Dedifferentiated amniotic fluid mesenchymal stem cell (primary cell): ENCODE results near the gene CNOT2.

Experiments used
- DNase-seq: peaks from one replicate; pipeline ENCODE4 v3.0.0-alpha.2; 2016; ENCODE audit errors: extremely low spot score

Gene CNOT2

DNA sequence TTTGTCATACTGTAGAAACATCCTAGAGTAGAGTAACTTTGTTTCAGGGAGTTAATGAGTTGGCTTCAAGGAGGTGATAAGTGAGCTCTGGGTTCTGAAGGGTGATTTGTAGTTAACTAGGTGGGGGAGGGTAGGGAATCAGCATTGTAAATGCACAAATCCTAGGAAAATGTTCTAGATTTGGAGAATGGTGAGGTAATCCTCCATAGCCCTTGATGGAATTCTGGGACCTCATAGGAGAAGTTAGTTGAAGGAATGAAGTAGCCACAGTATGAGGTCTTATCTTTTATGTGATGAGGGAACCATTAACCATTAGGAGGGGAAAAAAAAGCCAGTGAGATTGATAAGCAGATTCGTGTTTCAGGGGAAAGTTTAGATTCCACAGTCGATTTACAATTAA, 8.0 kb downstream of the CNOT2 start:
- no peak for DNase-seq

DNA sequence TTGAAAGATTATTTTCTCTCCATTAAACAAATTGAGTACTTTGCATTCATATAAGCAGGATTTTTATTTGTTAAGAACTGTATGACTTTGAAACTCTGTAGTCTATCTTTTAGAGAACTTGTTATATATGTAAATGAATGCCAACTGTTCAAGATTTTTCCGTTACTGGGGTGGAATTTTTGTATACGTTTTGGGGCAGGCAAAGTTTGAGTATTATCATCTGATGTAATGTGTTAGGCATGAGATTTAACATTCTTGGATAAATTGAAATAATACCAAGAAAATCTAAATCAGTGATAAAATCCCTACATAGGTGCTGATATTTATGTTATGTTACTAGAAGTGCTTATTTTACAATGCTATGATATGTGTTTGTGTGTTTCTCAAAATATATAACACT, 8.4 kb downstream of the CNOT2 start:
- DNase-seq = no peak

DNA sequence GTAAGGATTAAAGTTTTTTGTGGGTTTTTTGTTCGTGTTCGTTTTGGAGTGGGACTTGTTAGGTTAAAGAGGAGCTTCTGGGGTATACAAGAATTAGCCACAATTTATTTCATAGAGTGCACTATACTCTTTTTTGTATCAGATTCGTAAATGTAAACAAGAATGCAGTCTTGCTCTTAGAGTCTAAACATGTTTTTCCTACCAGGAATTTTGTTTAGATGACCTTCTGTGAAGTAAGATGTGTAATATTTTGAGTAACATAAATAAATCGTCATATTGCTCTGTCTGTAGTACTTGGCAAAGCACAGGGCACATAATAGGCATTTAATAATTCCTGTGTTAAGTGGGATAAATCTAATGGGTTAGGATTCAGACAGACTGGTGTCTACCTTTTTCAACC, 9.6 kb downstream of the CNOT2 start:
- no peak for DNase-seq

DNA sequence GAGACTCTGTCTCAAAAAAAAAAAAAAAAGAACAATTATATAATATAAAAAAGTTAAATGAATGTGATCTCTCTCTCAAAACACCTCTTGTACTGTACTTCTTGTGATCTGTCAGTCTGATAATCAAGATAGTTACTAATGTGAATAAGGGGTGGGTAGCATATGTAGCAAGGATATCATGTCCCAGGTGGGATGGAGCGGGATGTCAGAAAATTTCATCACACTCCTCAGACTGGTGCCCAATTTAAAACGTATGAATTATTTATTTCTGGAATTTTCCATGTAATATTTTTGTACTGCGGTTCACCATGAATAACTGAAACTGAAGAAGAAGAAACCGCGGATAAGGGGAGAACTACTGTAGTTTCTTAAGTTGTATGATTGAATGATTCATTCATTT, 11.0 kb downstream of the CNOT2 start:
- DNase-seq = no peak

DNA sequence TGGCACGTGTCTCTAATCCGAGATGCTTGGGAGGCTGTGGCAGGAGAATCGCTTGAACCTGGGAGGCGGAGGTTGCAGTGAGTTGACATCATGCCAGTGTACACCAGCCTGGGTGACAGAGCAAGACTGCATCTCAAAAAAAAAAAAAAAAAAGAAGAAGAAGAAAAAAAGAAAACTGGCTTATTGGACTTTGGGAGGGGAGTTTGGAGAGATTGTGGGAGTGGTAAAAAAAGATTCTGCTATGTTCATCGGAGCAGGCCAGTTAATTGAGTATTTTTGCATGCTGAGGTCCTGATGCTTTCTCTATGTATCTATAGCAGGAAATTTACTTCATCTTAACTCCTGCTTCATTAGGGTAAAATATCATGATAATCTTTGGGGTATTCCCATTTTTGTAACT, 11.6 kb downstream of the CNOT2 start:
- no peak for DNase-seq

DNA sequence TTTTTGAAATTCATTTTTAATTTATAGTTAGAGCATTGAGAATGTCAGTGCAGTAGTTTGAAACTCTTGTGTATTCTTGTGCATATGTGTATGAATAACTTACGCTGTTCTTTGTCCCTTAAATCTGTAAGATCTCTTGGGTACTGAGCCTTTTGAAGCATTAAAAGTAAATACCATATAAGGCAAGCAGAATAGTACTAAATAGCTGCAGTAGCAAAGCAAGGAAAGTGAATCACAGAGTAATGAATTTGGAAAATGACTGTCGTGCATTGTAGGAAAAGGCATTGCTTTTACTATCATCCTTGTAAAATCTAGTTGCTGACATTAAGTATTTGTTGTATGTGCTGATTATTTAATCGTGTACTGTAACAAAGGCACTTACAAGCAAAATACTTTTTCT, 12.1 kb downstream of the CNOT2 start:
- DNase-seq = no peak

DNA sequence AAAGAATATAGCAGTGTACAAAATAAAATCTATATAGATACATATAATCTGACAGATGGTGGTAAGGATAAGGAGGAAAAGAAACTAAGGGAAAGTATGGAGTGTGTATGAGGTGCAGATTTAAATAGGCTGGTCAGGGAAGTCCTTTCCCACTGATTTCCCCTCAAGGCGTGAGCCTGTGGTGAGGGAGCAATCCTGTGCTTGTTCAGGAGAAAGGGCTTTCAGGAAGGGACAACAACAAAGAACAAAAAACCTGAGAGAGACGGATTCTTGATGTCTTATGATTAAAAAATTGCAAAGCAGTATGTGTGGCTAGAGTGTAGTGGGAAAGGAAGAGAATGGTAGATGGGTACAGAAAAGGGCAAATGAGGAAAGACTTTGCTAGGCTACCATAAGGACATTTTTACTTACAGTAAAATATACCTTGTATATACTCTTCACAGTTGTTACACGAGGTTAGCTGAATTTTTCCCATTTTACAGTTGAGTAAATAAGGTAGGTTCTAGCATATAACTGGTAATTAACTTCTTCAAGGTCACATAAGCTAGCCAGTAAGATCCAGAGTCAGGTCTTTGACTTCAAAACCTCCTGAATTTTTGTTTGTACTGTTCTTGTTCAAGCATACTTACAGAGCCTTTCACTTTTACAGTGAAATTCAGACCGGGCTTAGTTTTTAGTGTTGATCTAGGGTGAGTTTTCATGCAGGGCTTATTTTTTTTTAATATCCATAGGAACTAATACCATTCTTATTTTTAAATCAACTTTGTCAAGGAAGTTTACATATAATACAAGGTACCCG, 15.6 kb downstream of the CNOT2 start:
- DNase-seq = no peak

DNA sequence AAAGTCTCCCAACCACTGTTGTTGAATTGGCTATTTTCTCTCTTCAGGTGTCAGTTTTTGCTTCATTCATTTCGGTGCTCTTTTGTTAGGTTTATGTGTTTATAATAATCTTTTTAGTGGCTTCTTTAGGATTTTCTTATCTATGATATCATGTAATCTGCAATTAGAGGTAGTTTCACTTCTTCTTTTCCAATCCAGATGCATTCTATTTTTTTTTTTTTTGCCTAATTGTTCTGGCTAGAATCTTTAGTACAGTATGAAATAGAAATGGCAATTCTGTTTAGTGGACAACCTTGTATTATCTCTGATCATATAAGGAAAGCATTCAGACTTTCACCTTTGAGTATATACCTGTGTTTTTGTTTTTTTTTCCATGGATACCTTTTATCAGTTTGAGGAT, 17.4 kb downstream of the CNOT2 start:
- DNase-seq = no peak

DNA sequence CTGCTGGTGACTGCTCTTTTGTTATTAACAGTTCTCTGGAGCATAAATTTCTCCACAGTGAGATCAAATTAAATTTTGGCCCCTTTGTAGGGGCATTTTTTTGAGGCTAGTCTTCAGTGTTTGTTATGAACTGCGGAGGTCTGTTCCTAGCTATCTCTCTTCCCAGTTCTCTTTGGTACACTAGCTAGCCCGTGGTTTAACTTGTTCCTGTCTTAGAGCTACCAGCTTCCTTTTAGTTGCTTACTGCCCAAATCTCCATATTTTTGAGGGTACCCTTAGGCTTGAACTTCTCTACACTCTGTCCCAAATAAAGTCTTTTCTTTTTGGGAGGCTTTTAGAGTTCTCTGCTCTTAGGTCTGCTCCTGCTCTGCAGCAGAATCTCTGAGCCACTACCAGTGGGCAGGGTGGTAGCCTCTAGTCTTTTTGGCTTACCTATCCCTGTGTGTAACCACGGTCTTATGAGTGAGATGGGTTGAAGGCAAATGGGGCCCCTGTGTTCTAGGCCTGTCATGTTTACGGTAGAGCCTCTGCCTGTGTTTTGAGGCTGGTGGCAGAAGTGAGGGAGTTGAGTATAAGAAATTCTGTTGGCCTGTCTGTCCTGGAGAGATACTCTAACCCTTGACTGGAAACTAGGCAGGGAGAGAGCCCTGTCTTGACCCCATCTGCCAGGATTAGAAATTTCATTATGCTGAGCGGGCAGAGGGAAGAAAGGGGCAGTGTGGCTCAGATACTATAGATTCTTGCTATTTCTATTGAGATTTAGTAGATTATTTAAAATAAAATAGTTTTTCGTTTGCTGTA, 21.0 kb downstream of the CNOT2 start:
- no peak for DNase-seq

DNA sequence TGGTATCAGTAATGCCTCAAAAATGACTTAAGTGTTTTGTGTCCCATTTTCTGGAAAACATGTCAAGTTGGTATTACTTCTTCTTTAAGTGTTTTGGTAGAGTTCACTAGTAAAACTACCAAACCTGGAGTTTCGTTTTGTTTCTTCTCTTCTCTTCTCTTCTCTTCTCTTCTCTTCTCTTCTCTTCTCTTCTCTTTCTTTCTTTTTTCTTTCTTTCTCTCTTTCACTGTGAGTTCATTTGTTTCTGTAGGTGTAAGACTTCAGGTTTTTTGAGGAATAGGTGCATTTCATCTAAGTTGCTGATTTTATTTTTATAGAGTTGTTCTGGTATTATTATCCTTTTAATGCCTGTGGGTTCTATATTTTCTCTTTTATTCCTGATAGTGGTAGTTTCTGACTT, 21.9 kb downstream of the CNOT2 start:
- DNase-seq = no peak

DNA sequence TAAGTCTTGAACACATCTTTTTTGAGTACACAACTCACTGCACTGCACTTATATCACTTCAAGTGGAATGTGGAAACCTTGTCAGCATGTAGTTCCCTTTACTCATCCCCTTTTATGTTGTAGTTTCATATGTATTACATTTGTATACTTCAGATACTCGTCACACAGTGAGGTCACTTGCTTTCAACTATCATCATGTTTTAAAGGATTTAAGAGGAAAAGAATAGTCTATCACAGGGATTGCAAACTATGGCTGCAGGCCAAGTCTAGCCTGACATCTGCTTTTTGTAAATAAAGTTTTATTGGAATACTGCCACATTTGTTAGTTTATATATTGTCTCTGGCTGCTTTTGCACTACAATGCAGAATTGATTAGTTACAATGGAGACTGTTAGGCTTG, 24.3 kb downstream of the CNOT2 start:
- no peak for DNase-seq

DNA sequence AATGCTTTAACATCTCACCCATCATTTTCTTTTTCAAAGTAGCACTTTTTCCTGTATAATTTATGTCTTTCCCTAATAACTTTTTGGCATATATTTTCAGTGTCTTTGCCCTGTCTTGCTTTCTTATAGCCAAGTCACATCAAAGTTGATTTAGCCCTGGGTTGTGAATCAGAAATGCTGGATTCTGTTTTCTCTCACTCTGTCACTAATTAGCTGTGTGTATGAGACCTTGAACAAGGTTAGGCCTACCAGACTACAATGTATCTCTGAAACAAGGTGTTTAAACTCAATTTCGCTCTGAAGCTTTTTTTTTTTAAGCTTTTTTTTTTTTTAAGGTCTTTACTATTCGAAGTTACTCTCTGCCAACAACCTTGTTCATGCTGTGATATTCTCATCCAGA, 25.7 kb downstream of the CNOT2 start:
- no peak for DNase-seq

DNA sequence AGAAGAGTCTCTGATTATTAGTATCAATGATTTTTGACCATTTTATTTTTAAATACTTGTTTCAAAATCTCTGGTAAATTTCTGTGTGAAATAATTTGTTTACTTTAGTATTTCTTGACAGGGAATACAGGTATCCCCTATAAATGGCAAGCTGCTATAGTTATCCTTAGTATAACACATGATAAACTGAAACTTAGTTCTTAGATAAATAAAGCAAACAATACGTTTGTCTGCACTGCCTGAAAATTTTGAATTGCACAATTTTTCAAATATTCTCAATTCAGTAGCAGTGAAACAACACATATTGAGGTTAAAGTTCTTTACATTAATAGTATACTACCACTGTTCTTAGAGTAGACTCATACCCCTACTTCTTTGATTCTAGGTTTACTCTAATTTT, 26.9 kb downstream of the CNOT2 start:
- DNase-seq = no peak

DNA sequence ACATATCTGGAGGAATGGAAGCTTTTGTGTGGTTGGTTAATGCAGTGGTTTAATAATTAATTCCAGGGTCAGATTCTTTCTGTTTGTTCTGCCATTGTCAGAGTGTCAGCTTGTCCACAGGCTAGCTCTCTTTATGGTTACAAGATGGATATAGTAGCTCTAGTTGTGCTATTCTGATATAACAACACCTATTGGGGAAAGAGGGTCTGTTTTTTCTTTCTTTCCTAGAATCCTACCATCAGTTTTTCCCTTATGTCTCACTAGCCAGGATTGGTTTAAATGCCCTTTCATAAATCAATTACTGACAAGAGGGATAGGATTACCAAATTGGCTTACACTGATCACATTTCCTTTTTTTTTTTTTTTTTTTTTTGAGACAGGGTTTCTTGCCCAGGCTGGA, 27.8 kb downstream of the CNOT2 start:
- no peak for DNase-seq

DNA sequence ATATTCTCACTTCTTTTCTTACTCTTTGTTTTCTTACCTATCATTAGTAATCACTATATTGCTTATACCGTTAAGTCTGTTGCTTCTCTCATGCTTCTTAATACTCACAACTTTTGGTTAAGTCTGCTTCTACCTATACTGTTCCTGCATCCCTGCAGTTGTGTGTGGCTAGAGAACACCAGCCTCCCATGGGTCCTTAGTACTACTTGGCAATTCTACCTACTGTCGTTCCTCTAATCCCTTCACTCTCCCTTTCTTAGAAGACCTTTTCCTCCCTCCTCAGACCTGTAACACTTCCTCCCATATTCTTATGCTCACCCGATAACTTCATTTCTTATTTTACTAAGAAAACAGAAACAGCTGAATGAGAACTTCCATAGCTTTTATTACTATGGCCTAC, 29.3 kb downstream of the CNOT2 start:
- no peak for DNase-seq

DNA sequence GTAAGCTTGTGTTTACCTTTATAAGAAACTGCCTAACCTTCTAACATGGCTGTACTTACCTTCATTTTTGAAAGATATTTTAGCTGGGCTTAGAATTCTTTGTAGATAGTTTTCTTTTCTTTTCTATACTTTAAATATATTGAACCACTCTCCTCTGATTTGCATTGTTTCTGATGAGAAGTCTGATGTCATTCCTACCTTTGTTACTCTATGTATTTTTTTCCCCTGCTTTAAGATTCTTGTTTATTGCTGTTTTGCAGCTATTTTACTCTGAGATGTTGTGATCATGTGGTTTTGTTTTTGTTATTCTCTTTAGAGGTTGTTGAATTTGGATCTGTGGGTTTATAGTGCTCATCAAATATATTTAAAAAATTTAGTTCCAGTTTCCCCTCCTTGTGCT, 31.8 kb downstream of the CNOT2 start:
- DNase-seq = no peak

DNA sequence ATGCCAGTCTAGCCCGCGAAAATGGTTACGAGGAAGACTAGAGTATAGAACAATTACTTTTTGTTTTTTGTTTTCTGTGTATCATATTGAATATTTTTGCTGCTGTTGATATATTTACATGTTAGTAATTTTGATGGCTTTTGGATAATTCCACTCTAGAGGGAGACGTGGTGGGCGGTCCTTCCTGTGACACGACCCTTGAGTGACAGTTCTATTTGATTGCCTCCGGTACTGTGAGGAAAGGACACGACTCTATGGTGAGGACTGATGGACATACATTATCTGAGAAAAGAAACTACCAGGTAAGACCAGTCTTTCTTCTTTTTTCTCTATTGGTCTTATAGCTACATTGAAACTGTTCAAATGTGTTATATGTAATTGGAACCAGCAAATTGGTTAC, 34.7 kb downstream of the CNOT2 start:
- DNase-seq = no peak

DNA sequence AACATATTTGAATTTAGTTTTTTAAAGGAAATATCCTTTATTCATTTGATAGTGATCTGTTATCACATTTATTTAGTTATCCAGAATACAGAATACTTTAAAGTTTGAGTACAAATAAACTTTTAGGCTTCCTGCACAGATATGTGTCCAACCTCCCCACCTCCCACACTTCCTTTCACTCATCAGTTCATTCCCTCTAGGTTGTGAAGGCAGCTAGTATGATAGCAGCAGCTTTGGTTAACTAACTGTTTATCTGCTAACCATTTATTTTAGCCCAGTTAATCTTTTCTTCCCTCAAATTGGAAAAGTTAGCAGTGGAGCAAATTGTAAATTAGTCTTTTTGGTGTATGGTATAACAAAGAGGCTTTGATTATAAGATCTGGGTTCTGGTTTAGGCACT, 35.7 kb downstream of the CNOT2 start:
- no peak for DNase-seq

DNA sequence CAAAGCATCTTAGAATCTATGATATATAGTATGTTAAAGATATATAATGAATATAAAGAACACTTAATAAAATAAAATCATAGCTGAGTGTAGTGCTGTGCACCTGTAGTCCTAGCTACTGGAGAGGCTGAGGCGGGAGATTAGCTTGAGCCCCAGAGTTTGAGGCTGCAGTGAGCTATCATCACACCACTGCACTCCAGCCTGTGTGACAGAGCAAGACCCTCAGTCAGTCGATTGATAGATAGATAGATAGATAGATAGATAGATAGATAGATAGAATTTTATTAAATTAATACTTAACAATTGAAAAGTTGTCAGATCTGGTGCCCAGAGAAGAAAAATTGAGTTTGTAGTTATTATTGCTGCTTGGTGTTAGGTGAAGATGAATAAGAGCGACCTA, 40.0 kb downstream of the CNOT2 start:
- no peak for DNase-seq

DNA sequence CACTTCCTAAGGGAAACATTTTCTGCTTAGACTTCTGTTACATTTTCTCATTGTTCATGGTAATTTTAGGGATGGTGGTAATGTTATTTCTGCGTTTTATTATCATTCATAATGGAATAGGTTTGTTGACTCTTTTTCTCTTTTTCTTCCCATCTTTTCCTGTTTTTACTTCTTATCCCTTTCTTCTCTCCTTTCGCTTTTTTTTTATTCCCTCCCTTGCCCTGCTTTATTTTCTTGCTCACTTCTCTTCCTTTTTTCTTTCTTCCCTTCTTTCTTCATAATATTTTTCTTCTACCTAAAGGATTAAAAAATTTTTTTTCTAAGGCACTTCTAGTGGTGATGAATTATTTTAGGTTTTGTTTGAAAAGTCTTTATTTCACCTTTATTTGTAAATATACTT, 45.6 kb downstream of the CNOT2 start:
- DNase-seq = no peak

DNA sequence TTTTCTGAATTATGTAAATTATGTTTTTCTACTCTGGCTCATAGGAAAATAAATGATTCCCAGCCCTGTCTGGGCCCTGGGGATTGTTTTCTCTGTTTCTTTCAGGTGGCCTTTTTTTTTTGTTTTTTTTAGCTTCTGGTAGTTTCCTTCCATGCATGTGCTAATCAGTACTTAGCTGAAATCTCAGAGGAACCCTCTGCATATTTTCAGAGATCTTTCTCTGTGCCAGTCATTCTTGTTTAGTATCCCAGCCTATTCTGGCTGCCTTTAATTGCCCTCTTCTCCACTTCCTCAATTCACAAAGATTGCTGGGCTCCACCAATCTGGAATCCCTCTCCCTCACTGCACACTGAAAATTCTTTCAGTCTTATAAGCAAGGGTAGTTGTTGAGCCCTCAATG, 46.9 kb downstream of the CNOT2 start:
- DNase-seq = no peak

DNA sequence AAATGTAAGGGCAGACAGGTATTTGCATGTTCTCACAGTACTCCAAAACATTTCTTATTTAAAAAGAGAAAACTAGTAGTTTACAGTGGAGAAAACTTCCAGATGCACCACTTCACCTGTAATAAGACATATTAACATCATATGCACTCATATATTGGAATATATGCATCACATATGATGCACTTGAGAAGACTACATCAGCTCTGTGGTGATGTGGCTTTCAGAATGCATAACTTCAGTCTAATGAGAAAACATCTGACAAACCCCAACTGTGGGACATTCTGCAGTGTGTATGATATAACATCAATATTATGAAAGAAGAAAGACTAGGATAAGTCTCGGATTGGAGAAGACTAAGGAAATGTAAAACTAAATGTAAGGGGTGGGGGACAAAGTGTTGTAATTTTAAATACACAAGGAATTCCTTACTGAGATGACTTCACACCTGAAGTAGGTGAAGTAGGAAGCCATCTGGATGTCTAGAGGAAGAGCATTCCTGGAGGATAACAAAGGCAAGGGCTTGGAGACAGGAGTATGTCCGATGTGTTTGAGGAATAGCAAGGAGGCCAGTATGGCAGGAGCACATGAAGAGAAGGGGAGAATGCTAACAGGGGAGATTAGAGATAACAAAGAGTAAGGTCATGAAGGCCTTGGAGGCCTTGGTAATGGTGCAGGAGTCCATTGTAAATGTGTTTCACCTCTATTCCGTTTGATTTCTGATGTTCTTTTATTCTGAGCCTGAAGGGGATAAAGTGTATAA, 49.0 kb downstream of the CNOT2 start:
- no peak for DNase-seq
